Measurements from ENCODE around the gene PATL1.
"Not testable (repeated sequence)": the region's sequence is repeated elsewhere in the genome, so short reads cannot be mapped to it uniquely, and the experiment has no call there.

PATL1 gene

DNA sequence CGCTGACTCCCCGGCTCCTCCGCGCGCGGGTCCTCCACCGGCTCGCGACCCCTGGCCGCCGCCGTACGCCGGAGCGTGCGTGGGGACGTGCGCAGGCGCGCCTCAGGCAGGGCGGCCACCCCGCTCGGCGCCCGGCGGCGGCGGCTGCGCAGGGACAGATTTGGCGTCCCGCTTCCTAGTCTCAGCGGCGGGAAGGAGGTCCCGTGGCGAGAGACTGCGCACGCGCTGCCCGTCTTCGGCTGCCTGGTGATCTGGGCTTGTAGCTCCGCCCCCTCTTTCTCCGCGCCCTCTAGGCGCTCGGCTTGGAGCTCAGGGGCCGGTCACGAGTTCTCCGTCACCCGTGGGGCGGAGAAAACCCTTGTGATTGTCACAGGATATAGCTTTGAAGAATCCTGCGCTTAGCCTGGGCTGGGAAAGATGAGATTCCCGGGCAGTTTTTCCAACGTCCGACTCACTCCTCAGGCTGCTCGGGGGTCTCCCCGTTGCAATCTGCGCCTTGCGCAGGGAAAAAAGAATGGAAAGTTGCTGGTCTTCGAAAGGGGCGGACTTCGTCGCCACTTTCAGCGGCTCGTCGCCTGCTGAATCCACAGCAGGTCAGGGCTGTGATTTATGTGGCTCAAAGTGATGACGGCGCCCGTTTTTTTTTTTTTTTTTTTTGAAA is at the start of gene PATL1:
Gene PATL1 (minus strand): TSS at position 88 of the 661 bp plus-strand sequence. CDS start 142 bp downstream, outside the sequence.
- DNase-seq: peak; percentile 99

GRCh38 chr11:59716051-59716450 is 47.2 kb upstream of the PATL1 start:
- DNase-seq: no peak

- DNase-seq: no peak
Measured at GRCh38 chr11:59713745-59714144, 44.9 kb upstream of the PATL1 start, which contains the start of gene OR10V1. Gene OR10V1, minus strand, starts transcription at chr11:59713845. Its CDS starts 0 bp downstream, at chr11:59713845.

DNA sequence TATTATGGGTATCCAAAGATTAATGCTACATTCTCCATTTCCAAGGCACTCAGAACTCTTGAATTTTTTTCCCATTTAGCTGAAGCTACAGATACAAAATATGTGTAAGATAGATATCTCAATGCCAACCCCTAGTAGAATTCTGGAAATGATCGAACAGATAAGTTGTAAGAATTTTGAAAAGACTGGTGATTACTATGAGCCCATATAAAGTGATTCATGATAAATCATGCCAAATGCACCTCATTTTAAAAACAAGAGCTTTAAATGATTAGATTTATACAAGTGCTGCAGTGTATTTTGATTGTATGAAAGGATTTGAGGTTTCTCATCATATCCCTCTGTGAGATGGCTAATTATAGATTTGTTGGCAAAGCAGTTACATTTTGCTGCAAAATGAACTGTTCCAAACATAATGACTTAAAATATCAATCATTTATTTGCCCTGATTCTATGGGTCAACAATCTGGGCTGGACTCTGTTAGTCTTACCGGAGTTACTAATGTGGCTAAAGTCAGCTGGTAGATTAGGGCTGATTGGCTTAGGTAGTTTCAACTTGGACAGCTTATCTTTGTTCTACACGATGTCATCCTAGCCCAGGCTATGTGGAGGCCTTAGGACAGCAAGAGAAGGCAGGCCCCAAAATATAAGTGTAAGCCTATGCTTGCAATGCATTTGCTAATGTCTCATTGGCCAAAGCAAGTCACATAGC is 41.5 kb upstream of the PATL1 start:
- DNase-seq: no peak

GRCh38 chr11:59708537-59708936 is 39.7 kb upstream of the PATL1 start:
- DNase-seq: no peak

DNA sequence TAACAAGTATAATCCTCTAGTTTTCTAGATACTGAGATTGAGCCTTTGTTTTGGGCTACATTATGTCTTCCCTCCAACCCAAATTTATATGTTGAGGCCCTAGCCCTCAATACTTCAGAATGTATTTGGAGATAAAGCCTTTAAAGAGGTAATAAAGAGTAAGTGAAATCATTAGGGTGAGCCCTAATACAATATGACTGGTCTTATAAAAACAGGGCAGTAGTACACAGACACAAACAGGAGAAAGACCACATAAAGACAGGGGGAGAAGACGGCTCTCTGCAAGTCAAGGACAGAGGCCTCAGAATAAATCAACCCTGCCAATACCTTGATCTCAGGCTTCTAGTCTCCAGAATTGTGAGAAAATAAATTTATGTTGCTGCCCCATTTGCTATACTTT is 38.5 kb upstream of the PATL1 start:
- DNase-seq: no peak

GRCh38 chr11:59706518-59707285 is 37.9 kb upstream of the PATL1 start:
- no peak for DNase-seq

GRCh38 chr11:59705294-59705693 is 36.5 kb upstream of the PATL1 start:
- DNase-seq: no peak

DNA sequence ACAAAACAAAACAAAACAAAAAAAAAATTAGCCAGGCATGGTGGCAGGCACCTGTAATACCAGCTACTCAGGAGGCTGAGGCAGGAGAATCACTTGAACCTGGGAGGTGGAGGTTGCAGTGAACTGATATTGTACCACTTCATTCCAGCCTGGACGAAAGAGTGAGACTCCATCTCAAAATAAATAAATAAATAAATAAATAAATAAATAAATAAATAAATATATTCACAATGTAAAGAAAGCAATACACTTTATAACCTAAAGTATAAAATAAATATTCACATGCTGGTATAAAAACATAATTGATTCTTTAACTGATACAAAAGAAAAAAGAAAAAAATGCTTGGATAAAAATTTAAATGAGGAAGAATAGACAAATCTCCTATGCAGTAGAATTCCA is 34.7 kb upstream of the PATL1 start:
- DNase-seq: not testable (repeated sequence)

DNA sequence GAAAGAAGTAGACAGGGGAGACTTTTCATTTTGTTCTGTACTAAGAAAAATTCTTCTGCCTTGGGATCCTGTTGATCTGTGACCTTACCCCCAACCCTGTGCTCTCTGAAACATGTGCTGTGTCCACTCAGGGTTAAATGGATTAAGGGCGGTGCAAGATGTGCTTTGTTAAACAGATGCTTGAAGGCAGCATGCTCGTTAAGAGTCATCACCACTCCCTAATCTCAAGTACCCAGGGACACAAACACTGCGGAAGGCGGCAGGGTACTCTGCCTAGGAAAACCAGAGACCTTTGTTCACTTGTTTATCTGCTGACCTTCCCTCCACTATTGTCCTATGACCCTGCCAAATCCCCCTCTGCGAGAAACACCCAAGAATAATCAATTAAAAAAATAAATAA is 31.3 kb upstream of the PATL1 start:
- not testable (repeated sequence) for DNase-seq

DNA sequence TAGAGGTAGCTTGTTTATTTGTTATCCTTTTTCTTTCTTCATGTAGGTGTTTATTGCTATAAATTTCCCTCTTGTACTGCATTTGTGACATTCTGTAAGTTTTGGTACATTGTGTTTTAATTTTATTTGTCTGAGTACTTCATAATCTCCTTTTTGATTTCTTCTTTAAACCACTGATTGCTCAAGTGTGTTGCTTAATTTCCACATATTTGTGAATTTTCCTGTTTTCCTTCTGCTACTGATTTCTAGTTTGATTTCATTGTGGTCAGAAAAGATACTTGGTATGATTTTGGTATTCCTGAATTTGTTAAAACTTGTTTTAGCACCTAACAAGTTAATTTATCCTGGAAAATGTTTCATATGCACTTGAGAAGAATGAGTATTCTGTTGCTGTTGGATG is 29.7 kb upstream of the PATL1 start:
- DNase-seq: no peak

GRCh38 chr11:59692915-59693314 is 24.1 kb upstream of the PATL1 start:
- no peak for DNase-seq

DNA sequence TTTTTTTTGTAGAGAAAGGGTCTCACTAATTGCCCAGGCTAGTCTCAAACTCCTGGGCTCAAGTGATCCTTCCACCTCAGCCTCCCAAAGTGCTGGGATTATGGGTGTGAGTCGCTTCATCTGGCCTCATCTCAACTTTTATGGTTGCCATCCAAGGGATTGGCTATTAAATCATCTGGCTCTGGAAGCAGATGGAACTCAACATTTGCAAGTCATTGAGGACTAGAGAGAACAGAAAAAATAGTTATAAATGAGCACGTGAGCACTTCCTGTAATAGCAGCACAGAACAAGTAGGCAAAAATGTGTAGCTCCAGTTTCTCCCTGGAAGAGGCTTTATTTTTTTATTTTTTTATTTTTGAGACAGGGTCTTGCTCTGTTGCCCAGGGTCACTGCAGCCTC is 22.3 kb upstream of the PATL1 start:
- no peak for DNase-seq

DNA sequence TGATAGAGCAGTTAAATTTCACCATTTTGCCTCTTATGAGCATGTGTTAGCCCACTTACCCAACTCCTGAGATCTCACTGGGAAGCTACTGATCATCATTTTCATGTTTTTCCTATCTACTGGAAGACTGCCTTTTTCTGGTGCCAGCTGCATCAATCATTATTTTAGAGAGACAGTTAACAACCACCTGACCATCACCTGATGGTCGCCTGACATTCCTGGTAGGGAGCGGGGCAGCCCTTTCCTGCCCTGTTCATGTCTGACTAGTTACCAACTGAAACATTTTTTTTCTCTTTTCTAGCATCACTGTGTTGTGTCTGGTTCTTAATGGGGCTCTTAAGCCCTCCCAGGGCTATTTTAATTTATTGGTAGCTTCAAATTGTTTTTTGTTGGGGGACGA is 20.2 kb upstream of the PATL1 start:
- DNase-seq: no peak

DNA sequence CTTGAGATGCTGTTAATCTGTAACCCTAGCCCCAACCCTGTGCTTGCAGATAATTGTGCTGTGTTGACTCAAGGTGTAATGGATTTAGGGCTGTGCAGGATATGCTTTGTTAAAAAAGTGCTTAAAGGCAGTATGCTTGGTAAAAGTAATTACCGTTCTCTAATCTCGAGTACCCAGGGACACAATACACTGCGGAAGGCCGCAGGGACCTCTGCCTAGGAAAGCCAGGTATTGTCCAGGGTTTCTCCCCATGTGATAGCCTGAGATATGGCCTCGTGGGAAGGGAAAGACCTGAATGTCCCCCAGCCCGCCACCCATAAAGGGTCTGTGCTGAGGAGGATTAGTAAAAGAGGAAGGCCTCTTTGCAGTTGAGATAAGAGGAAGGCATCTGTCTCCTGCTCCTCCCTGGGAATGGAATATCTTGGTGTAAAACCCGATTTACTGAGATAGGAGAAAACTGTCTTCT is 12.5 kb upstream of the PATL1 start:
- not testable (repeated sequence) for DNase-seq

DNA sequence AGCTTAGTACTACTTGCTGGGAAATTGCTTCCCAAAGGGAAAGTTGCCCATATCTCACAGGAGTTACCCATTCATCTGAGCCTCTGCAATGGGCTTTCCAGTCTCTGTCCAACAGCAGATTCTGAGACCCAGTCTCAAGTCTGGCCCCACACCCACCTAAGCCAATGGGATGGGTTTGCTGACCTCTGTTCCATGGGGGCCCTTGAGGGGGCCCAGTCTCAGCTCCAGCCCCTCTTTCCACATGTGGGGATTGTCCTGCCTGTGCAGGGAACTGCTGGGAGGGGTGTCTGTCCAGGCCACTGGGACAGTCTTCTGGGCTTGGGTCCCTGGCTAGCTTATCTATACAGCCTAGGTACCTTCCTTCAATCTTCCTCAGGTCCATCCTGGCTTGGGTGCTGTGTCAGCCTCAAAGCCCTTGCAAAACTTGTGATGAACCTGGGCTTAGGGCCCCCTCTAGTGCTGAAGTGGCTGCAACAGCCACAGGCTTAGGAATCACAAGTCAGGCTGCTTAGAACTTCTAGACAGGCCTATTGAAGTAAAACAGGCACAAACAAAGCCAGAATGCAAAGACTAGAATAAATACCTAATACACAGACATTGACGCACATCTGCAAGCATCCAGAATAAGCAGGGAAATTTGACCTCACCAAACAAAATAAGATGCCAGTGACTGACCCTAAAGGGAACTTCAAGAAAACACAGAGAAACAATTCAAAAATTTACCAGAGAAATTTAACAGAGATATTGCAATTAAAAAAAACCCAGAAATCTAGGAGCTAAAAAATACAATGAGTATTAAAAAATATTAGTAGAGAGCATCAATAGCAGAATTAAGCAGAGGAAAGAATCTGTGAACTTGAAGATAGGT is 11.7 kb upstream of the PATL1 start:
- peak; percentile 58 for DNase-seq

DNA sequence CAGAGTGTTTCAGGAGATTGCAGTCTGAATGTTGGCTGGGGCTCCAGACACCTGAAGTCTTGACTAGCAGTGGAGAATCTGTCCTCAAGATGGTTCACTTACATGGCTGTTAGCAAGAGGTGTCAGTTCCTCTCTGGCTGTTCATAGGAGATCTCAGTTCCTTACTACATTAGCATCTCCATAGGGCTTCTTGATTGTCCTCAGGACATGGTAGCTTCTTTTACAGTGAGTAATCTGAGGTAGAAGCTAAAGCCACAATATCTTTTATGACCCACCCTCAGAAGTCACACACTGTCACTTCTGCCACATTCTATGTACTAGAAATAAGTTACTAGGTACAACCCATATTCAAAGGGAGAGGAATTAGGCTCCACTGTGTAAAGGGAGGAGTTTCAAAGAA is 10.5 kb upstream of the PATL1 start:
- no peak for DNase-seq

DNA sequence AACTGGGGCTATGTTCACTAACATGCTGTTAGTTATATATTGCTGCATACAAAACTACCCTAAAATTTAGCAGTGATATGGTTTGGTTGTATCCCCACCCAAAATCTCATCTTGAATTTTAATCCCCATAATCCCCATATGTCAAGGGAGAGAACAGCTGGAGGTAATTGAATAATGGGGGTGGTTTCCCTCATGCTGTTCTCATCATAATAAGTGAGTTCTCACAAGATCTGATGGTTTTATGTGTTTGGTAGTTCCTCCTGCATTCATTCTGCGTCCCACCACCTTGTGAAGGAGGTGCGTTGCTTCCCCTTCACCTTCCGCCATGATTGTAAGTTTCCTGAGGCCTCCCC is 10.0 kb upstream of the PATL1 start:
- no peak for DNase-seq

DNA sequence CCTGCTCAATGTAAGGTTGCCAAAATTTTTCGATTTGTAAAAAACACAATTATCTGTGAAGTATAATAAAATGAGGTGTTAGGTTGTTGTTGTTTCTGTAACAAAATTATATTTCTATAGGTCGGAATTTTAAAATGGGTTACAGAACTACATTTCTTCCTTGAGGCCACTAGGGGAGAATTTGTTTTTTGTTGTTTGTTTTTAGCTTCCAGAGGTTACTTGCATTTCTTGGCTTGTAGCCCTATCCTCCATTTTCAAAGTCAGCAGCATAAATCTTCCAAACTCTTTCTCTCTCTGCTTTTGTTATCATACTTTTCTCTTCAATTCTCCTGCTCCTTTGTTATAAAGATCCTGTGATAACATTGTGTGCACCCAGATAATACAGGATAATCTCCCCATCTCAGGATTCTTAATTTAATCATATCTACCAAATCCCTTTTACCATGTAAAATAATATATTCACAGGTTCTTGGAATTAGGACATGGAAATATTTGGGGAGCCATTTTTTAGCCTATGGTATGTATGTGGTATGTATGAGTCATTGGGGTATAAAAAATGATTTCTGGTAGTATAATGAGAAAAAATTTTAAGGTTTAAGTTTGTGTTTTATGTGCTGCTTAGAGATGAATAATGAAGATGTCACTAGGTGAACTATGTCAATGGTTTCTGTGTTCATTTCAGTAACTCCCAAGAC is 9.4 kb upstream of the PATL1 start:
- DNase-seq: no peak

- no peak for DNase-seq
Measured at GRCh38 chr11:59676205-59676604, 7.4 kb upstream of the PATL1 start.

DNA sequence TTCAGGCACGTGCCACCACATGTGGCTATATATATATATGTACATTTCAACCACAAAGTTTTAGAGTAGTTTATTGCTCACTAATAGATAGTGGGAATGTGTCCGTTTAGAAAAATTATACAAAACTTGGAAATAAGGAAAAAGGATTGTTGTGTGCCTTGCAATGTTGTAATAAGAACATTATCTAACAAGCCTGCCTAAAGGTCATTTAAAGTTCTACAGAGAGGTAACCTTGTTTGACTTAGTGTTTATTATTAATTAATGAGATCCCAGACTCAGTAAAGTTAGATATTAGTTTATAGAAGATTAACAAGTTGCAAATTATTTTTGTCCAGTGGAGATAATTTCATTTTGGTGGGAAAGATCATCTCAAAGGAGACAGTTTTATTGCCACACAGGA is 5.5 kb upstream of the PATL1 start:
- no peak for DNase-seq

- DNase-seq: no peak
Measured at GRCh38 chr11:59673291-59673690, 4.5 kb upstream of the PATL1 start.

All from NCI-H1092 treated with DMSO at 0.1 percent for 48 hours (cell line).